B cell (primary cell): ENCODE results near the gene TAPBP.

Experiments used
- CTCF ChIP-seq: fragments of 200-600 bp; IDR thresholded peaks from one replicate; pipeline ENCODE4 v1.8.0; 2022; ENCODE audit warnings: antibody characterized with exemption, mild to moderate bottlenecking
- EZH2 ChIP-seq: IDR thresholded peaks from 2 replicates; pipeline ENCODE4 v1.6.1; 2012; ENCODE audit warnings: borderline replicate concordance, low read depth, mild to moderate bottlenecking, moderate library complexity, low read length; ENCODE audit not compliant: insufficient read depth, poor library complexity, severe bottlenecking

GRCh38 chr6:33330736-33331135, 16.9 kb upstream of the TAPBP start:
- TF ChIP-seq CTCF: no peak
- TF ChIP-seq EZH2: no peak
